Stimulated activated naive CD8-positive, alpha-beta T cell treated with anti-CD3 and anti-CD28 coated beads, Interleukin-15, Interleukin-2, amounts not matched to agents 100 U/mL and 50 U/mL, for 24 hours (primary cell): ENCODE measurements around the gene SLC35F3.
A peak's percentile ranks its signal among the peaks of the same experiment; 100 is the strongest.

ENCODE experiments used
- ATAC-seq: fragments of 150-1000 bp; cut with Tn5 transposase; one replicate; pipeline ENCODE4 v1.10.0; 2021
- DNase-seq: peaks from one replicate; pipeline ENCODE4 v3.0.0; 2021

SLC35F3 gene

GRCh38 chr1:234040446-234041317 is 136.2 kb downstream of the SLC35F3 start:
- ATAC-seq = no peak
- DNase-seq = no peak

- ATAC-seq (no peak), DNase-seq (no peak)
Measured at GRCh38 chr1:234044079-234044478, 139.6 kb downstream of the SLC35F3 start.

- no peak for ATAC-seq
- no peak for DNase-seq
Measured at GRCh38 chr1:234047123-234047522, 142.6 kb downstream of the SLC35F3 start.

GRCh38 chr1:234062166-234062565 is 157.7 kb downstream of the SLC35F3 start:
- DNase-seq = no peak
- no peak for ATAC-seq

- DNase-seq (peak; percentile 84), ATAC-seq (no peak)
Measured at GRCh38 chr1:234065794-234066447, 161.4 kb downstream of the SLC35F3 start.

- DNase-seq = no peak
- no peak for ATAC-seq
Measured at GRCh38 chr1:234067581-234068337, 163.3 kb downstream of the SLC35F3 start.

GRCh38 chr1:234069760-234070159 is 165.3 kb downstream of the SLC35F3 start:
- DNase-seq = no peak
- ATAC-seq = no peak

- DNase-seq (no peak), ATAC-seq (peak; percentile 23)
Measured at GRCh38 chr1:234072793-234073192, 168.3 kb downstream of the SLC35F3 start.

GRCh38 chr1:234078143-234078542 is 173.7 kb downstream of the SLC35F3 start:
- DNase-seq (no peak), ATAC-seq (no peak)

GRCh38 chr1:234079896-234080295 is 175.4 kb downstream of the SLC35F3 start:
- DNase-seq = no peak

GRCh38 chr1:234083460-234083859 is 179.0 kb downstream of the SLC35F3 start:
- ATAC-seq (no peak), DNase-seq (no peak)

More at GRCh38 chr1:234079896-234080295, 175.4 kb downstream of the SLC35F3 start:
- ATAC-seq = no peak

- ATAC-seq (no peak), DNase-seq (no peak)
Measured at GRCh38 chr1:234089396-234089795, 184.9 kb downstream of the SLC35F3 start.

GRCh38 chr1:234090212-234091064 is 186.0 kb downstream of the SLC35F3 start:
- no peak for ATAC-seq

GRCh38 chr1:234091065-234091401 is 186.6 kb downstream of the SLC35F3 start:
- no peak for DNase-seq
- ATAC-seq = no peak

More at GRCh38 chr1:234090212-234091064, 186.0 kb downstream of the SLC35F3 start:
- DNase-seq = no peak

- DNase-seq (no peak), ATAC-seq (no peak)
Measured at GRCh38 chr1:234091876-234092275, 187.4 kb downstream of the SLC35F3 start.

- ATAC-seq (no peak), DNase-seq (no peak)
Measured at GRCh38 chr1:234093107-234093506, 188.6 kb downstream of the SLC35F3 start.

- no peak for ATAC-seq
Measured at GRCh38 chr1:234093741-234094140, 189.3 kb downstream of the SLC35F3 start.

GRCh38 chr1:234094172-234094571 is 189.7 kb downstream of the SLC35F3 start:
- no peak for ATAC-seq

More at GRCh38 chr1:234093741-234094140, 189.3 kb downstream of the SLC35F3 start:
- DNase-seq = no peak

GRCh38 chr1:234096161-234096770 is 191.8 kb downstream of the SLC35F3 start:
- ATAC-seq (no peak), DNase-seq (no peak)

More at GRCh38 chr1:234094172-234094571, 189.7 kb downstream of the SLC35F3 start:
- no peak for DNase-seq

GRCh38 chr1:234102583-234102982 is 198.1 kb downstream of the SLC35F3 start:
- DNase-seq (no peak), ATAC-seq (no peak)

GRCh38 chr1:234103198-234103597 is 198.7 kb downstream of the SLC35F3 start:
- ATAC-seq = no peak
- no peak for DNase-seq
